Renal pelvis (tissue), 4 donors: ENCODE results near the gene RHBDD3. TPM values are rescaled to one million over a fixed set of nuclear protein-coding genes. Genes with fewer than 3 reads are reported as not detected.

ENCODE experiments used
- DNase-seq: peaks from one replicate; pipeline ENCODE4 v3.0.0-alpha.2; 2013
- polyA plus RNA-seq, 3 donors: library from polyadenylated mRNA; unstranded; fragments of 120-200 nt; gene quantifications; one replicate each; pipeline ENCODE4 v1.2.1, GENCODE V29; 2013; ENCODE audit not compliant: insufficient read length in 3 of 3

Gene RHBDD3
- polyA plus RNA-seq, 3 donors, result 31.0 to 39.2 (median 31.6) TPM

DNA sequence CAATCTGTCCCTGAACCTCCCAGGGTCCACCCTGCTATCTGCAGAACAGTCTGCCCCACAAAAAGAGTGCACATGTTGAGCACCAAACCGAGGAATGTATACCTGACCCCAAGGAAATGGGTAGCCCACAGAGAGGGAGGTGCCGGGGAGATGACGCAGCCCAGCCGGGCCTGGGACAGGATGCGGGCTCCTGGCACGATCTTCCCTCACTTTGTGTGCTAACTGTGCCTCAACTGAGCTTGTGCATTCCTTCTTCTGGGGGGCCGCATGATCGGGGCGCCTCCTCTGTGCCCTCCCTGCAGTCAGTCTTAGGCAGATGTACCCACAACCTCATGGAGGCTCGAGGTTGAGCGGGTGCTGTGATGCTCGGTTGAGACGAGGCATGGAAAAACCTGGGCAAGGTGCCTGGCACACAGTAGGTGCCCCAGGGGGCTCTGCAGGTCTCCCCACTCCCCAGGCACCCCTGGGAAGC is 41.0 kb upstream of the RHBDD3 start:
- DNase-seq, result no peak

- DNase-seq, result no peak
These were observed 40.5 kb upstream of the RHBDD3 start for GRCh38 chr22:29308148-29308790.

DNA sequence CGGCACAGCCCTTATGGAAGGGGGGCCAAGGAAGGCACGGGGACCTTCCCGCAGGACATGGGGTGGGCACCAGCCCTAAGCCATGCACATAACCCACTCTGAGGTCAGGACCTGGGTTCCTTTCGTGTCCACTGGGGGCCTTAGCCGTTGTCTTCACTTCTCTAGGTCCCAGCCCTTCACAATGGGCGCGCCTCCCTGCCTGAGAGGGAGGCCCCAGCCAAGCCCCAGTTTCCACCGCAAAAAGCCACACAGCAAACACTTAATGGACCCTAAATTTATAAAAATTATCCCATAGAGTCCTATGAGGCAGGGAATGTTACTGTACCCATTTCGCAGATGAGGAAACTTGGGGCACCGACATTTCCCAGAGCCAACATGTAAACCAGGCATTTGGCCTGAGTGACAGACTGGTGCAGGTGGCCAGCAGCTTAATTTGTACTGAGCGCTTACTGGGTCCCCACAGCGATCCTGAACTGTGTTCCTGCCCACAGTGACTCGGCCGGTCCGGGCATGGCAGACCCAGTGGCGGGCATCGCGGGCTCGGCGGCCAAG is 39.9 kb upstream of the RHBDD3 start:
- DNase-seq, result no peak

GRCh38 chr22:29306835-29307595 is 39.2 kb upstream of the RHBDD3 start:
- peak; percentile 82 for DNase-seq

- DNase-seq, result peak; percentile 80
These were observed 38.5 kb upstream of the RHBDD3 start, which contains the start of gene GAS2L1 for GRCh38 chr22:29306175-29306834. Gene GAS2L1, plus strand, starts transcription at chr22:29306650. Its CDS starts 1,456 bp downstream, at chr22:29308106.

GRCh38 chr22:29305836-29306174 is 38.0 kb upstream of the RHBDD3 start:
- no peak for DNase-seq

DNA sequence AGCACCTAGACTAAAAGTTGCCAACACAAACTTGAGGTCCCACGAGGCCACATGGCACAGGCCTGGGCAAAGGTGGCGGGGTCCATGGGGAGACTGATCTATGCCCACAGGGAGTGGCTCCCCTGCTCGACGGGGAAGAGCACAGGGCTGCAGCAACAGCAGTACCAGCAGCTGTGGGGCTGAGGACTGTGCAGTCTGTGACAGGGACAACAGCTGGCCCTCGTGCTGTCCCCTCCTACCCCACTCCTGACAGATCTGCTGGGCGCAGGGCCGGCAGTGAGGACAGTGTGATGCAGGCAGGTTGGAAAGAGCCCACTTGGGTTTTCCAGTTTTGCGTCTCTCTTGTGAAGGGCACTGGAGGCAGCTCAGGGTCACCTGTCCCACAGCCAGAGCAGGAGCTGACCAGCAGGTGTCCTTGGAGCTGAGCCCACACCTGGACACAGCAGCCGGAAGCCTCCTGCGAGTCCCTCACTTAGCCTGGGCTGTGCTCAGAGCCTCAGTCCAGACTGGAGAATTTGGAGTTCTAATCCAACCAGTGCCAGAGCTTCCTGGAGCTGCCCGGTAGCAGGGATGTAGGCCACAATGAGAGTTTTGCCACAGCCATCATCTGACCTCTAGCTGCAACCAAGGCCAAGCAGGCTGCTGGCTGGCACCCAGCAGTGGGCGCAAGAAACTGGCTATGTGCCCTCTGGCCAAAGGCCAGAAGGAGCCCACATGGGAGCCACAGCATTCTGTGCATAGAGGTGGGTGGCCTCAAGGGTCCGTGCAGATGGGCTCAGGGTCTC is 35.1 kb upstream of the RHBDD3 start:
- no peak for DNase-seq

- DNase-seq, result no peak
These were observed 34.6 kb upstream of the RHBDD3 start for GRCh38 chr22:29302402-29302680.

GRCh38 chr22:29301716-29302401 is 34.1 kb upstream of the RHBDD3 start:
- no peak for DNase-seq

DNA sequence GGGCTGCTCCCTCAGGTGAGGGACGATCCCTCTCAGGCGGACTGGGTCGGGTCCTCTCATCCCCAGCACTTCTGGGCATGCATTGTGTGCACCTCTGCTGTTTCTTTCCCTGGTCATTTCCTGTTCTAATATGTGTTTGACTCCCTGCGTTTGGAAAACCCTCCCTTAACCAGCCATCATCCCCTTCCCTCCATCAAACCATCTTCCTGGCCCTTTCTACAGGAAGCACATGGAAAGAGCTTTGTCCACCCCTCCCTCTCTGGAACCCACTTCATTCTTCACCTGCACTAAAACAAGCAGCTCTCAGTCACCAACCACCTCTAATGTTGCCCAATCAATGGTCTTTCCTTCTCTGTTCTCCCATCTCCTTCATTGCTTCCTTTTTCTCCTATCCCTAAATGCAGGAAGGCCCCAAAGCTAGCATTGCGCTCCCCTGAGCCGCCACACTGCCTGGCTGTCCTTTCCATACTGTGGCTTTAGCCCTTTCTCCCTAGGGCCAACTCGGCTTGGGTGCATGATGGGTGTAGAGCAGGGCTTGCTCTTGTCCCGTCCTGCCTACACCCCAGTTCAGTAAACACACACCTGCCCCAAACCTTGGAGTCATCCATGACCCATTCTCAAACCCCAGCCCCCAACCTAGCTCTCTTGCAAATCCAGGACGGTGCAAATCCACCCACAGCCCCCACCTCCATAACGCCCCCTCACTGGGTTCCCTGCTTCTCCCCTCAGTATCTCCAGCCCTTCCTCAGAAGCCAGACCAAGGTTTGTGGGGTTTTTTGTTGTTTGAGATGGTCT is 33.2 kb upstream of the RHBDD3 start:
- DNase-seq, result no peak

GRCh38 chr22:29300467-29300806 is 32.7 kb upstream of the RHBDD3 start:
- no peak for DNase-seq

DNA sequence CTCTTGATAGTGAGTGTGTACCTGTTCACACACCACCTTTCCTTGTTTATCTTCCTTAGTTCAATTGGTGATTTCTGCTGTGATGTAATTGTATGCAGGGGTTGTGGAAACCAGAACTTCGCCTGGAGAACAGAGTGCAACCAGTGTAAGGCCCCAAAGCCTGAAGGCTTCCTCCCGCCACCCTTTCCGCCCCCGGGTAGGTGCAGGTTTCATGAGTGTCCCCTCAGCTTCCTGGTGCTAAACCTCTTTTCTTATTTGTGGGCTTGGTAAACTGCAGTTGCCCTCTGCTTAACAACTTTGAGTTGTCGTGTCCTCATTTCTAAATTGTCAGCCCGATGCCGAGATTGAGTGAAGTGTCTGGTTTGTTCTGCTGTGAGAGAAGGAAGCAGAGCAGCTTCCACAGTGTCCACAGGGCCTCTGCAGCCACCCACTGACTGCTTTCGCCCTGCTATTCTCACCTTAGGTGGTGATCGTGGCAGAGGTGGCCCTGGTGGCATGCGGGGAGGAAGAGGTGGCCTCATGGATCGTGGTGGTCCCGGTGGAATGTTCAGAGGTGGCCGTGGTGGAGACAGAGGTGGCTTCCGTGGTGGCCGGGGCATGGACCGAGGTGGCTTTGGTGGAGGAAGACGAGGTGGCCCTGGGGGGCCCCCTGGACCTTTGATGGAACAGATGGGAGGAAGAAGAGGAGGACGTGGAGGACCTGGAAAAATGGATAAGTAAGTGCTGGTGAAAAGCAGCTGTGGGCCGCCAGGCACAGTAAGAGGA is 31.5 kb upstream of the RHBDD3 start:
- DNase-seq, result no peak

GRCh38 chr22:29298641-29299040 is 30.9 kb upstream of the RHBDD3 start:
- no peak for DNase-seq

- no peak for DNase-seq
These were observed 24.6 kb upstream of the RHBDD3 start for GRCh38 chr22:29292379-29292778.

GRCh38 chr22:29291215-29291614 is 23.4 kb upstream of the RHBDD3 start:
- no peak for DNase-seq

GRCh38 chr22:29290061-29290460 is 22.3 kb upstream of the RHBDD3 start:
- no peak for DNase-seq

- no peak for DNase-seq
These were observed 21.1 kb upstream of the RHBDD3 start for GRCh38 chr22:29288837-29289236.

DNA sequence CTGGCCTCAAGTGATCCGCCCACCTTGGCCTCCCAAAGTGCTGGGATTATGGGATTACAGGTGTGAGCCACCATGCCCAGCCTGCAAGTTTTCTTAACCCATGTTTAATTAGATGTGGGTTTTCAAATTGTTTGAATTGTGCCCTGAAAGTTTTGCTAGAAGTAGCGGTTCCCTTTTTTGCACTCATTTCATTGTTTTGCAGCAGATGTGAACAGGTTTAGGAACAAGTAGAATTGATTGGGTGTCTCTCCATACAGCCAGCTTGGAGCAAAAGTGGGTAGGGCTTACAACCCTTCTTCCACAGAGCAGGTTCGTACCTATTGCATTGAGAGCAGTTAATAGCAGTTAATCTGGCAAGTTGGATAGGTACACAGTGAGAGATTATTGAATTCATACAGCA is 16.4 kb upstream of the RHBDD3 start:
- DNase-seq, result no peak

- DNase-seq, result no peak
These were observed 10.1 kb upstream of the RHBDD3 start for GRCh38 chr22:29277927-29278326.
